ENCODE measurements around the gene CEP112. TPM values are rescaled to one million over a fixed set of nuclear protein-coding genes. Genes with fewer than 3 reads are reported as not detected.

Gene CEP112
- total and polyA plus RNA-seq, 2 of the 8 experiments (the other 6 are each of a cell fraction or from before 2014, with no cell fraction given): 0.62 to 3.1 TPM

GRCh38 chr17:66240630-66241029 lies 48.7 kb upstream of the CEP112 start:
- no peak overlapping the region for H2BK5ac ChIP-seq (ENCODE audit: low read depth, low read length)
- H3K23ac ChIP-seq (ENCODE audit: insufficient read length): no peak overlapping the region
- no peaks in the 10 kb centered on the region for H3K23me2 ChIP-seq (ENCODE audit: low read depth, low read length)
- H3K4me2 ChIP-seq (ENCODE audit: insufficient read depth in 1 of 2, low read depth in 2 of 2, low read length in 2 of 2): no peak overlapping the region
- CTCF ChIA-PET (ENCODE audit: partially characterized antibody): interaction anchor here (0.5 to 1.0 kb wide), 3 partner anchors 34 to 845 kb away, joined by 4 to 6 read pairs (median 4); no protein-coding TSS in a partner anchor
- no peak overlapping the region for H3K56ac ChIP-seq (replicated peaks; ENCODE audit: insufficient read length, low read depth, low read length)
- no peak overlapping the region for H3K4me3 ChIP-seq (ENCODE audit: extremely low read depth in 1 of 4, insufficient read depth in 2 of 4, low read depth in 3 of 4, low read length in 4 of 4)
- H3K27ac ChIP-seq (ENCODE audit: low read depth, low read length): no peak overlapping the region
- no peak overlapping the region for H3K14ac ChIP-seq (ENCODE audit: insufficient read length)
- no peak overlapping the region for H3K18ac ChIP-seq (ENCODE audit: extremely low read depth, low read length)
- H2AK5ac ChIP-seq (ENCODE audit: low read depth, low read length): no peak overlapping the region
- no peaks in the 10 kb centered on the region for H3K79me2 ChIP-seq (ENCODE audit: control insufficient read depth in 1 of 2, insufficient read depth in 2 of 2, low read length in 2 of 2)
- no peaks in the 10 kb centered on the region for H3K4me1 ChIP-seq (replicated peaks in 1 of 4; ENCODE audit: control insufficient read depth in 3 of 4, insufficient read depth in 4 of 4, low read length in 3 of 4)
- H2AFZ ChIP-seq (ENCODE audit: low read length): no peak overlapping the region
- TF ChIP-seq MAFK (IDR thresholded peaks at IDR 0.05; ENCODE audit: low read depth, low read length) (no peak), KDM1A (IDR thresholded peaks at IDR 0.05; ENCODE audit: borderline replicate concordance, low read length) (no peak), FOSL1 (IDR thresholded peaks at IDR 0.05; ENCODE audit: insufficient read depth, low read depth, low read length) (no peak), POU5F1 (IDR thresholded peaks at IDR 0.05; ENCODE audit: low read depth, low read length) (no peak), EGR1 (IDR thresholded peaks at IDR 0.05; ENCODE audit: borderline replicate concordance, low read depth, low read length) (no peak)
- H3K27me3 ChIP-seq (replicated peaks in 1 of 4; ENCODE audit: control insufficient read depth in 3 of 4, extremely low read depth in 1 of 4, insufficient read depth in 3 of 4, low read length in 3 of 4): no peaks in the 10 kb centered on the region
- no peaks in the 10 kb centered on the region for H3K79me1 ChIP-seq (ENCODE audit: low read depth, low read length)
- H4K91ac ChIP-seq (replicated peaks; ENCODE audit: insufficient read length, low read length): no peak overlapping the region
- WGBS, 2 experiments (ENCODE audit: extremely low coverage in 1 of 2, insufficient coverage in 1 of 2, insufficient read length in 1 of 2, insufficient replicate concordance in 2 of 2, low coverage in 1 of 2, low lambda C conversion rate in 2 of 2, missing lambda C conversion rate in 1 of 2): 86% methylated on average over 3 of the region's 3 CpGs; no CpG with 5 or more reads in 1 of the 2 experiments
- no peak overlapping the region for H2BK20ac ChIP-seq (ENCODE audit: low read length)
- FAIRE-seq (no peak), DNase-seq (ENCODE audit: low read depth in 1 of 2, low spot score in 2 of 2) (no peak)
- no peaks in the 10 kb centered on the region for H4K20me1 ChIP-seq (replicated peaks in 1 of 2; ENCODE audit: control insufficient read depth in 1 of 2, insufficient read depth in 2 of 2, low read length in 2 of 2)
- no peaks in the 10 kb centered on the region for H3K9me3 ChIP-seq (ENCODE audit: insufficient read depth in 2 of 2, low read depth in 1 of 2, low read length in 1 of 2)
- no peak overlapping the region for H3K4ac ChIP-seq (replicated peaks; ENCODE audit: insufficient read length, low read depth, low read length)
- no peak overlapping the region for H2BK120ac ChIP-seq (replicated peaks; ENCODE audit: low read depth, low read length)
- no peak overlapping the region for H4K5ac ChIP-seq (ENCODE audit: insufficient read length, low read depth, low read length)
- POLR2A ChIA-PET (ENCODE audit: partially characterized antibody): interaction anchor here (1.2 kb wide), 1 partner anchor 10 kb away, joined by 3 read pairs; no protein-coding TSS in a partner anchor
- H2BK12ac ChIP-seq (ENCODE audit: low read depth, low read length): no peak overlapping the region
- no peak overlapping the region for H3K9ac ChIP-seq (replicated peaks in 1 of 4; ENCODE audit: extremely low read depth in 1 of 4, low read depth in 3 of 4, low read length in 3 of 4)
- H4K8ac ChIP-seq (ENCODE audit: extremely low read depth, insufficient read depth, low read length): no peak overlapping the region
- no peaks in the 10 kb centered on the region for H3K36me3 ChIP-seq (ENCODE audit: control insufficient read depth in 2 of 4, insufficient read depth in 4 of 4, low read length in 3 of 4)
- H2BK15ac ChIP-seq (ENCODE audit: low read length): no peak overlapping the region

Data from H1 (cell line).